Measurements from ENCODE around the gene AMN.

AMN gene

DNA sequence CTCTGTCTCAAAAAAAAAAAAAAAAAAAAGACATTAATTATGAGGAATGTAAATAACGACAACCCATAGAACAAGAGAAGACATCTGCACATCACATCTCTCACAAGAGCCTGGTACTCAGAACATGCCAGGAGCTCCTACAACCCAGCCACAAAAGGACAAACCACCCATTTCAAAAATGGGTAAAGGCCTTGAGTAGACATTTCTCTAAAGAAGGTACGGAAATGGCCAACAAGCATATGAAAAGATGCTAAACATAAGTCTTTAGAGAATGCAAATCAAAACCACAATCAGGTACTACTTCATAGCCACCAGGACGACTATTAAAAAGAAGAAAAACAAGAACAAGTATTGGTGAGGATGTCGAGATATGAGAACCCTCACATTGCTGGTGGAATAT, 13.3 kb downstream of the AMN start:
- TF ChIP-seq GATA3 (IDR thresholded peaks at IDR 0.05; ENCODE audit: low read depth, low read length) (no peak), GATA2 (IDR thresholded peaks at IDR 0.05; ENCODE audit: low read depth, low read length) (no peak)

DNA sequence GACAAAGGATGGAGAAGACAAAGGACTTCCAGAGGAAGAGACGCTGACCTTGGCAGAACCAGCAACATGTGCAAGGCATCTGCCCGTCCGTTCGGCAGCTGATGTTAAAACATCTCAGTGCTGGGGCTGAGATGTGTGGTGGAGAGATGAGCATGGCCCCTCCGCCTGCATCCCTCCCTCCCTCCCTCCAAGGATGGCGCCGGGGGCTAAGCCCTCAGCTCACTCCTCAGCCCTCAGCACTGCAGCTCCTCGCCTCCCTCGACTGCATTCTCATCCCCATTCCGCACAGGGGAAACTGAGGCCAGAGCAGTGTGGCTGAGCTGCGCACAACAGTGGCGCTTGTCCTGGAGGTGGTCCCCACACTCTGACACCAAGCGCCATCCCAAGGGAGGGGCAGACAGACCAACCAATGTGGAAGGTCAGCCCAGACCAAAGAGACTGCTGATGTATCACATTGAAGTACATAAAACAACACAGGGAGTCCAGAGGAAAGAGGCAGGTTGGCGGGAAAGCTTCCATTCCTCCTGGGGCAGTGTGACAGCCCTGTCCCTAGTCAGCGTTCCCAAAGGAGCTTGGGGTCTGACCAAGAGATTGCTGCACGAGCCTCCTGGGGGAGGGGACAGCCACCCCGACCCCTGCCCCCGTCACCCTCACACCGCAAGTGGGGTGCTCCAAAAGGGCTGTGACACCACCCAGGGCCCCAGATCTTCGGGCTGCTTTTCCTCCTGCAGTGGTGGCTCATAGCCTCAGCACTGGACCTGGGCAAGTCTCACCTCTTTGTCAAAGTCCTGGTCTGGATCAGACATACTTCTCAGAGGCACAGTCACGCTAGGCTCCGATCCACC, 15.1 kb downstream of the AMN start:
- TF ChIP-seq GATA3 (IDR thresholded peaks at IDR 0.05; ENCODE audit: low read depth, low read length) (no peak), GATA2 (IDR thresholded peaks at IDR 0.05; ENCODE audit: low read depth, low read length) (no peak)

DNA sequence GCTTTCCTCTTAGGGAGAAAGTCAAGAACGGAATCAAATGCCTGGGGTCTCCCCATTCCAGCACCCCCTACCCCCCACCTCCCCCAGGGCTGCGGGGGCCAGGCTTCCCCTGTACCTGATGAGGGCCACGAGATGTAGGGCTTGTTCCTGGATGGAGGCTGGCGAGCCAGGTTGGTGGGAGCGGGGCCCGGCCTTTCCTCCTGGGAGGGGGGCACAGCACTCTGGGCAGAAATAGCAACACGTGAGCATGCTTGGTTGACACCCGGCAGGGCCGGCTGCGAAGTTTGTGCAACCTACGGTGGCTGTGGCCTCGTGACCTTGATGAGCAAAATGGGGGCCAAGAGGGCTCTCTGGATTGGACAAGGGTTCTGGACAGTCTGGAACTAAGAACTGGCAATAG, 15.7 kb downstream of the AMN start:
- TF ChIP-seq GATA3 (IDR thresholded peaks at IDR 0.05; ENCODE audit: low read depth, low read length) (no peak), GATA2 (IDR thresholded peaks at IDR 0.05; ENCODE audit: low read depth, low read length) (no peak)

DNA sequence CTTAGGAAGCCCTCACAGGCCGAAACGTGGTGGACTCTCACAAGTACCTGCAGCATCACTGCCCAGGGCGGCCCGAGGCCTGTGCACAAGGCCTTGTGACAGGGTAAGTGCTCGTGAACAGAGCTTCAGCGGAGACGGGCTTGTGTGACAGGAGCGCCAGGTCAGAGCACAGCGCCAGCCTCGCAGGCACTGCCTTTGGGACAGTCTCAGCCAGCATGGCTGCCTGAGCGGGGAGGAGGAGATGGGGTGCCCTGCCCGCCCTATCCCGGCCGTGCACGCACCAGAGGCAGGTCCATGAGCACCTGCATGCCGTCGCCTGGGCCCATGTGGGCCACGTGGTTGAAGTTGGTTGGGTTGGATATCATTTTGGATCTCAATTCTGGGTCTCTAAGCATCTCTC, 16.9 kb downstream of the AMN start:
- TF ChIP-seq GATA3 (IDR thresholded peaks at IDR 0.05; ENCODE audit: low read depth, low read length) (no peak), GATA2 (IDR thresholded peaks at IDR 0.05; ENCODE audit: low read depth, low read length) (no peak)

DNA sequence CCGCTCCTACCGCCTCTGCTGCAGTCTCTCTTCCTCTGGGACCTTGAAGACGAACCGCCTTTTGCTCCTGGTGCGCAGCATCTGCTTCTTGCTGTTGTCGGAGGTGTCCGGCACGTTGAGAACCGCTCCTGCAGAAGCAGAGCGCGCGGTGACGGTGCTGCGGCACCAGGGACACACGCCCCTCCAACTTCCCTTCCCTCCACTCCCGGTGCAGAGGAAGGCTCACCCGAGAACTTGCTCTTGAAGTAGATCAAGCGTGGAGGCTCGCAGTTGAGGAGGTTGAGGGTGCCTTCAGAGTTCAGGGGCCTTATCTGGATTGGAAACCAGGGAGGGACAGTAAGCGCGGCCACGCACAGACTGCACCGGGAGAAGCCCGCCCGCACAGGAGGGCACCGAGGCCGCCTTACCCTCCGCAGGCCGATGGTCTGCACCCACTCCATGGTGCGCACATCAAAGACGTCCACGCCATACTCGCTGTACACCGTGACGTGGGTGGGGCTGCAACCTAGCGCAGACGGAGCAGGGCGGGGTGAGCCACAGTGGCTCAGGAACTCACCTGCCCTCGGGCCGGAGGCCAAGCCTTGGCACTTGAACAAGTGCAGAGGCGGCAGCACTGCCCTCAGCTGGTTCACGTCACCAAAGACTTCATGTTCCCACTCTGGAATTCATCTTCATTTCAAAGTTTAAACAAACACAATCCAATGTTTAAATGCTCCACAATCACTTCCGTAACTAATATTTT, 17.5 kb downstream of the AMN start:
- TF ChIP-seq GATA2 (IDR thresholded peaks at IDR 0.05; ENCODE audit: low read depth, low read length) (no peak), GATA3 (IDR thresholded peaks at IDR 0.05; ENCODE audit: low read depth, low read length) (no peak)

DNA sequence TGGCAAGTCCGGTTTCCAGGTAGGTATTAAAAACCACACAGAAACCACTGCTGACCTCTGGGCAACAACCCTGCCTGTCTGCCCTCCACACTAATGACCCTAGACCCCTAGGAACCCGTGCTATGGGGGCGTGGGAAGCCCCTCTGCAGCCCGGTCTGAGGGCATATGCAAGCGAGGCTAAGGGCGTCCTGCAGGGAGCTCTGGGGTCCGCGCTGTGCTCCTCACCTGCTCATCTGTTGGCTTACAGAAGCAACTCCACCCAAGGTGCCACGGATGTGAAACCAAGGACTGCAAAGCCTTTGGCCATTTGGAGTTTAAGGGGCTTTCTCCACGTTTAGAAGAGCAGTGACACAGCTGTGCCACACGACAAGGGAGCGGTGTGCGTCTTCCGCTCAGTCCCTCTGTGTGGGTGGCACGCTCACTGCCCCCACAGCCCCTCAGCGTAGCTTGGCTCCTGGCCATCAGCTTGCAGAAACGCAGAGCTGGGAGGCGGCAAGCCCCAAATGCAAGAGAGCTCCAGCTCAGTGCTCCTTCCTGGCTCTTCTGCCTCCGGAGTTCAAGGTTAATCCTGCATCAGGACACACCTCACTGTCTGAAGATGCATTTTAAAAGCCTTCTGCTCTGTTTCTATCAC, 18.4 kb downstream of the AMN start:
- TF ChIP-seq GATA2 (IDR thresholded peaks at IDR 0.05; ENCODE audit: low read depth, low read length) (no peak), GATA3 (IDR thresholded peaks at IDR 0.05; ENCODE audit: low read depth, low read length) (no peak)

DNA sequence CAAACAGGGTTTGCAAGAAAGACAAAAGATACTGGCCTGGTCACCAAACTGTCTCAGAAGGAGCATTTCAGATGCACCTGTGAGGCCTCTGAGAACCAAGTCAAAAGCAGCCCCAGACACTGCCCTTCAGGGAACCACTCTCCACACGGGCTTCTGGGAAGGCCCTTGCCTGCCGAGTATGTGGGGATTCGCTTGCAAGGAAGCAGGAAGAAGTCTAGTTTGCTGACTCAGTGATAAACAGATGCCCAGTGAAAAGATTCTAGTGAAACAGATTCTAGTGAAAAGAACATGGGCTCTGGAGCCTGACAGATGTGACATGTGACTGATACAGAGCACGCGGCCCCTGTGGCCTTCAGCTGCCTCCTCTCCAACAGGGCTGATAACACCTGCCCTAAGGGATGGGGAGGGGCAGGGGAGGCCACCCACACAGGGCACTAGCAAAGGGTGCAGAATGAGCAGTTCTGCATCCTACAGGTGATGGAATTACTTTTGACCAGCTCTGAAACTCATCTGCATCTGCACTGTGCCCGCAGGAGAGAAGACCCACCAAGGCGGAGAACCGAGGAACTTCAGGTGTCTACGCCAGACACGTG, 19.1 kb downstream of the AMN start:
- no peak for TF ChIP-seq GATA2 (IDR thresholded peaks at IDR 0.05; ENCODE audit: low read depth, low read length)
- no peak for TF ChIP-seq GATA3 (IDR thresholded peaks at IDR 0.05; ENCODE audit: low read depth, low read length)

DNA sequence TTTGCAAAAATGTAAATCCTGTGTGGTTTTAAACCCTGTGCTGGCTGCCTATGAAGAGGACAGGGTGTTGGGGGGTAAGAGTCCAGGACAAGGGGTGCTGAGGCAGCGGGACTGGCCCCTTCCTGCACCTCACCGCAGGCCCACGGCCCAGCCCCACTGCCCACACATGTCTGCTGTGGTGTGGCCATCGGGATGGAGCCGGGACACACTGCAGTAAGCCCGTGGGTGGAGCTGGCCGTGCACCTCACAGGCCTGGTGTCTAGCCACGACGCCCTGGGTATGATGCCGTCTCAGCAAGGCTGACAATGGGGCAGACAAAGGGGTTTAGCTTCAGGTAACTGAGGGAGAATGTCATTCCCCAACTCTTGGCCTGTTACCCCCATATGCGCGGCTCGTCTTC, 19.6 kb downstream of the AMN start:
- TF ChIP-seq GATA2 (IDR thresholded peaks at IDR 0.05; ENCODE audit: low read depth, low read length) (no peak), GATA3 (IDR thresholded peaks at IDR 0.05; ENCODE audit: low read depth, low read length) (no peak)

DNA sequence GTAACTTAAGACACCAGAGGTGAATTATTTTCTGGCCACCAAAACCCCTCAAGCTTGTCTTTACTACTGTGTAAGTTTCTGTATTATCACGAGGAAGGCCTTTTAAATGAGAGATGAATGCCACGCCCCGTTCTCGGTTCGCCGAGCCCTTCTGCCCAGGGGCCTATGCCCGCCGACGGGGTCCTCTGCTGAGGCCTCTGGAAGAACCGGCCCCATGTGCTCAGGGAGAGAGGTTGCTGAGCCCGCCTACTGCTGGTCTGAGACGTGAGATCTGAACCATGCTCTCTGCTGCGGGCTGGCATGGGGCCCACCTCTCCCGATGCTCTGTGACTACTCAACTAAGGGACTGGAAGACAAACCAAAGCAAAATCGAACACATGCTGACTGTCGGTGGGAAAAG, 21.0 kb downstream of the AMN start:
- TF ChIP-seq GATA2 (IDR thresholded peaks at IDR 0.05; ENCODE audit: low read depth, low read length) (no peak), GATA3 (IDR thresholded peaks at IDR 0.05; ENCODE audit: low read depth, low read length) (no peak)

DNA sequence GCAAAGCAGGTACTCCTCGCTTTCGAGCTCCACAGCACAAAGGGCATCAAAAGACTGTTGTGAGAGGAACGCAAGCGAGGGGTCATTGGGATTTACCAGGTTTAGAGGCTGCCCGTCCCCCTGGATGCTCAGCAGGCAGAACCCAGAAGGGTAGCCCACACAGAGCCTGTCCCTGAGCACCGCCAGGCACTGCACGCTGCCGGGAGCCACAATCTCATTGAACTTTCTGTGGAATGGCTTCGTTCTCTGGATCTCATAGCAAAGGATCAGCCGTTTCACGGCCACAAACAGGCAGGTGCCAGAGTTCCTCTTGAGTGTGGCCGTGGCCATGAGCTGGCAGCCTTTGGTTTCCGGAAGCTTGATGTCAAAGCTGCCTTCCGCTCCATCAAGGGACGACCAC, 21.5 kb downstream of the AMN start:
- no peak for TF ChIP-seq GATA2 (IDR thresholded peaks at IDR 0.05; ENCODE audit: low read depth, low read length)
- no peak for TF ChIP-seq GATA3 (IDR thresholded peaks at IDR 0.05; ENCODE audit: low read depth, low read length)

DNA sequence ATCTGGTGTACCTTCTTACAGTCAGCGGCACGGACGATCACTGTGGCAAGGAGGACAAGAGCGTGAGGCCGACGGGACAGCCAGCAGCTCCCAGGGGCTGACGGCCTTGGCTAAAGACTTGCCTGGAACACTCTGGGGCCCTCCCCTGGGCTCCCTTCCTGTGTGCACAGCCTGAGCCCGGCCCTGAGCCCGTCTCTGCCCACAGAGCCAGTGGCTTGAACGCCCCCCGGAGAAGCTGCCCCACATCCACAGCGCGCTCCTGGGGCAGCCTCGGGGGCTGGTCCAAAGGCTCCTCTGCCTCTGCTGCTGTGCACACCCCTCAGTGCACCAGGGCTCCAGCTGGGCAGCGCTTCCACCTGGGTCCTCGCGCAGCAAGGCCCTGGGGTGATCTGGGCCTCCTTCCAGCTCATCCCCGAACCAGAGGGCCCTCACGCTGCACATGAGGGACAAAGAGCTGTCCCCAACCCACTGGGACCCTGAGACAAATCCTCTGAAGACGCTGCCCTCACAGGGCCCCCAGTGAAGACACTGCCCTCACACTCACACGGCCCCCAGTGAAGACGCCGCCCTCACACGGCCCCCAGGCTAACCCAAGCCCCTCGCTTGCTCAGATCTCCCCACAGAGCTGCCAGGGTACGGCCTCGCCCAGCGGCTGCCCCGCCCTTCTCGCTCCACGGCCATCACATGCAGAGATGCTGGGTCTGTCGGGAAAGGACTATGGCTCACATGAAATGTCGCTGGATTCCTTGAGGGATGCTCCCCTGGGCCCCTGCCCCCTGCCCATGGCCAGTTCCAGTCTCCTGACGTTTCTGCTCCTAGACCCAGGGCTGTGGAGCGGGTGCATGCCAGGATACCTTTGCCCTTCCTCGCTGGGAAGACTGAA, 22.2 kb downstream of the AMN start:
- no peak for TF ChIP-seq GATA3 (IDR thresholded peaks at IDR 0.05; ENCODE audit: low read depth, low read length)
- no peak for TF ChIP-seq GATA2 (IDR thresholded peaks at IDR 0.05; ENCODE audit: low read depth, low read length)

DNA sequence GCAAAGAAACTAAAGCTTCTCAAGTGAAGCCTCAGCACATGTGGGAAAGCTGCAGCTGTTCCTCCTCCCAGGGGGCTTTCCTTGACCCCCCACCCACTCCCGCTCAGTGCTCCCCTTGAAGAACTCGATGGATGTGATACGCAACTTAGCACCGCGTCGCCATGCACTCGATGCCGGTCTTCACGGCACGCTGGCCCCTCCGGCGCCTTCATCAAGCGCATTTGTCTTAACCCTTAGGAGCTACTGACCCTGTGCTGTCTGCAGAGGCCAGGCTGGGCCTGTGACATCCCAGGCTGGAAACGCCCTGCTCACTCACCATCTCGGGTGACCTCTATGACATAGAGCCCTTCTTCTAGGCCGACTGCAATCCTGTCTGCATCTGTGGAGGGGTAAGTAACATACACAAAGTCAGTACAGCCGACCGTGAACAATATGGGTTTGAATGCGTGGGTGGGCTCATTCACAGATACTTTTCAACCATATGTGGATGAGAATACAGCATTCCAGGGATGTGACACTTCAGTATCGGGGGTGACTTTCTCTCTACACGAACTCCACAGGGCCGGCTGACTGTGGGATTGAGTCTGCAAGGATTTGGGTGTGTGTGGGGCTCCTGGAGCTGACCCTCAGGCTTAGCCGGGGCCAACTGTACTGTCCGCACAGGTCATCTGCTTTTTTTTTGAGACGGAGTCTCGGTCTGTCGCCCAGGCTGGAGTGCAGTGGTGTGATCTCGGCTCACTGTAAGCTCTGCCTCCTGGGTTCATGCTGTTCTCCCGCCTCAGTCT, 23.1 kb downstream of the AMN start:
- TF ChIP-seq GATA2 (IDR thresholded peaks at IDR 0.05; ENCODE audit: low read depth, low read length) (no peak), GATA3 (IDR thresholded peaks at IDR 0.05; ENCODE audit: low read depth, low read length) (no peak)
